Measurements from ENCODE around the gene NUDC.
"Not testable (repeated sequence)": the region's sequence is repeated elsewhere in the genome, so short reads cannot be mapped to it uniquely, and the experiment has no call there.

The NUDC gene

DNA sequence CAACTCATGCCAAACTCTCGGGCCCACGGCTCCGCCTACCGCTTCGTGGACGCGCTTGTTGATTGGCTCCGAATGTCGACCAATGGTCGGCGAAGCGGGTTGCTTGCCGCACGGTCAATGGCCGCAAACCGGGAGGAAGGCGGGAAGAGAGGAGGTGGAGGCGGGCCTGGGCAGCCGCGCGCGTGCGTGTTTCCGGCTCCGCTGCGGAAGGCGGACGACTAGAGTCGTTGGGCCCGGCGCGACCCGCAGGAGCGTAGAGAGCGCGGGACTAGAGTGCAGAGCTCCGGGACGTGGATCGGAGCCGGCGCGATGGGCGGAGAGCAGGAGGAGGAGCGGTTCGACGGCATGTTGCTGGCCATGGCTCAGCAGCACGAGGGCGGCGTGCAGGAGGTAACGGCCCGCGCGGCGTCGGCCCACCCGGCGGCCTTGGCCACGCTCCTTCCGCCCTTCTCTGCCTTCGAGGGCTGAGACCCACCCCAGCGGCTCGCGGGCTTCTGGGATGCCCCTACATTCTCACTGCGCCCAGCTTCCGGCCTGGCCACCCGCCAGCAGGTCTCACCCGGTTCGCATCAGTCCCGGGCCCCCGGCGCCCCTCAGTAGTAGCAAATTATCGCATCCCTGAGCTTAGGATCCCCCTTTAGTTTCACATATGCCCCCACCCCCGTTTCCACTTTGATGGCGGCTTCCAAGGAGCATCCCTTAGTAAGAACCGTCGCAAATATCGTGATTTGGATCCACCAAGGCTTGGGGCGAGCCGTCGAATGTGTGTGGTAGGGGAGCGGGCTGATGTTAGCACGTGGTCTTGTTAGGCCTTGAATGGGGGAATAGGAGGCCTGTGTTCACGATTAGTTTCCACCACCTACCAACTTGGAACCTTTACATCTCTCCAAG lies at the start of gene NUDC:
Gene NUDC (plus strand): TSS at position 204 of the 891 bp plus-strand sequence. CDS start 106 bp downstream, at position 310.
- no peak for TF ChIP-seq CTCF (IDR thresholded peaks at IDR 0.05; ENCODE audit: low read length, missing control alignments)
- H3K4me3 ChIP-seq (replicated peaks; ENCODE audit: low read depth, low read length), result peak within 1 kb of the TSS; percentile 89
- peak; percentile 97 for DNase-seq (ENCODE audit: low read depth)

GRCh38 chr1:26873097-26873496 lies 48.4 kb upstream of the NUDC start:
- DNase-seq (ENCODE audit: low read depth), result not testable (repeated sequence)

DNA sequence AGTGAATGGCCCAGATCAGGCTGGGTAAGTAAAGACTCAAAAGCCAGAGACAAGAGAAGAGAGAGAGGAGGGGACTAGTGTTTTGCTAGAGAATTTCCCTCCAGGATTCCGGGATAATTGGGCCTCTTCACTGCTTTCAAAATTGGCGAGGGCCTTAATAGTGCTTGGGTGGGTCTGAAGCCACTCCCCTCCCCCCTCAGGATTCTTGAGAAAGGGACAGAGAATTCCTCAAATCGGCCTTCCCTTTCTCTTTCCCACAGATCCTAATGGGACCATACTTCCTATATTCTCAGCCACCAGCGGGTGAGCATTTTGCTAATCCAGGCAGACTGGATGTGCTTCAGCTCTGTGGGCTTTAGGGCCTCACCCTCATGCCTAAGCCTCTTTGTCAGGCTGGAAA lies 46.6 kb upstream of the NUDC start:
- no peak for TF ChIP-seq CTCF (IDR thresholded peaks at IDR 0.05; ENCODE audit: low read length, missing control alignments)
- DNase-seq (ENCODE audit: low read depth), result no peak

More at GRCh38 chr1:26873097-26873496, 48.4 kb upstream of the NUDC start:
- not testable (repeated sequence) for H3K4me3 ChIP-seq (replicated peaks; ENCODE audit: low read depth, low read length)

GRCh38 chr1:26877326-26877725 lies 44.2 kb upstream of the NUDC start:
- TF ChIP-seq CTCF (IDR thresholded peaks at IDR 0.05; ENCODE audit: low read length, missing control alignments), result no peak
- DNase-seq (ENCODE audit: low read depth), result no peak
- H3K4me3 ChIP-seq (replicated peaks; ENCODE audit: low read depth, low read length), result no peak overlapping the region

More for the DNA sequence above, 46.6 kb upstream of the NUDC start:
- no peak overlapping the region for H3K4me3 ChIP-seq (replicated peaks; ENCODE audit: low read depth, low read length)

DNA sequence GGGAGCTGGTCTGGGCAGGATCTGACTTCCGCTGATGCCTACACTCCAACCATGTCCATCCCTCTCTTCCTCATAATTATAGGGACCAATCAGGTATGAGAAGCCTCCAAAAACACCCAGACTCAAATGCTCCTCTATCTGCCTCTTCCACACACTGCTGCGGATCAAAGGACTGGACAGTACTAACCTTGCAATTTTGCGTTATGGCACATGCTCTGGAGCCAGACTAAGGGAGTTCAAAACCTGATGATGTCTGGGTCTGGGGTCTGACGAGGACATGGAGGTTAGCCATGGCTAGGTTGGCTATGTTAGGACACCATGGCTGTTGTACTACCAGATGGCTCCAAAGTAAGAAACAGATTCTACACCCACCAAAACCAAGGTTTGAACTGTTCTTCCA lies 41.8 kb upstream of the NUDC start:
- no peak for TF ChIP-seq CTCF (IDR thresholded peaks at IDR 0.05; ENCODE audit: low read length, missing control alignments)
- no peak for DNase-seq (ENCODE audit: low read depth)

DNA sequence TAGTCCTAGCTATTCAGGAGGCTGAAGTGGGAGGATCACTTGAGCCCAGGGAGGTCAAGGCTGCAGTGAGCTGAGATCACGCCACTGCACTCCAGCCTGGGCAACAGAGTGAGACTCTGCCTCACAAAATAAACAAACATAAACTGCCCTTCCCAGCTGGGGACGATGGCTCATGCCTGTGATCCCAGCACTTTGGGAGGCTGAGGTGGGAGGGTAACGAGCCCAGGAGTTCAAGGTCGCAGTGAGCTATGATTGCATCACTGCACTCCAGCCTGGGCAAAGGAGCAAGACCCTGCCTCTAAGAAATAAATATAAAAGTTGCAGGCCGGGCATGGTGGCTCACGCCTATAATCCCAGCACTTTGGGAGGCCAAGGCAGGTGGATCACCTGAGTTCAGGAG lies 39.9 kb upstream of the NUDC start:
- not testable (repeated sequence) for H3K4me3 ChIP-seq (replicated peaks; ENCODE audit: low read depth, low read length); DNase-seq (ENCODE audit: low read depth)

More for the DNA sequence above, 41.8 kb upstream of the NUDC start:
- no peak overlapping the region for H3K4me3 ChIP-seq (replicated peaks; ENCODE audit: low read depth, low read length)

GRCh38 chr1:26882696-26883463 lies 38.7 kb upstream of the NUDC start:
- H3K4me3 ChIP-seq (replicated peaks; ENCODE audit: low read depth, low read length), result no peak overlapping the region
- no peak for DNase-seq (ENCODE audit: low read depth)
- TF ChIP-seq CTCF (IDR thresholded peaks at IDR 0.05; ENCODE audit: low read length, missing control alignments), result no peak

Measured in fibroblast of pulmonary artery (primary cell).